ENCODE results near the gene HYAL2.

GRCh38 chr3:50322386-50323091, at the start of gene HYAL2:
- TF ChIP-seq POLR2A (IDR thresholded peaks at IDR 0.05) (no peak), CTCF (IDR thresholded peaks at IDR 0.05) (no peak)

Measured in right lobe of liver (tissue), 4 donors.